HG03571 (cell line): Measurements from ENCODE around the gene FEM1C.
A peak's percentile ranks its signal among the peaks of the same experiment; 100 is the strongest.

Experiments
- ATAC-seq: cut with Tn5 transposase; IDR thresholded peaks from one replicate; pipeline ENCODE4 v1.9.1; 2021; ENCODE audit not compliant: unreplicated experiment

FEM1C gene

DNA sequence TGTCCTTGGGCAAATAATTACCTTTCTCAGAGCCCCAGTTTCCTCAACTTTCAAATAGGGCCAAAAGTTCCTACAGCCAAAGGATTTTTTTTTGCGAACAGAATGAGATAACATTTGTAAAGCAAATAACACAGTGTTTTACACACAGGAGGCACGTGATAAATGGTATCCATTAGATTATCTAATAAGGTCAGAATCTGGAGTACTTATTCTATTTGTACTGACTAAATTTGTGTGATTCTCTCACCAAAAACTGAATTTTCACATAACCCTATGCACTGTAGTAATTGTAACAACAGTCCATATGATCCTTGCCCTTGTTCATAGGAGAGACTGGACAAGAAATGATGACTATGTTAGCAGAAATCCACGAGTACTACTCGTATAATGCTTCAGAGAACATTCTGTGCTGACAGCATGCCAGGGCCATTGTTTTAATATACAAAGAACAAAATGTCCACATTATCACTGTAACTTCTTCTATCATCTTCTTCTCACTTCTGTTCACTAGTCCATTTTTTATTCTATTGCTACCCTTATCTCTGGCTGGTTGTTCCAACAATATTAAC lies 13.9 kb upstream of the FEM1C start:
- no peak for ATAC-seq

DNA sequence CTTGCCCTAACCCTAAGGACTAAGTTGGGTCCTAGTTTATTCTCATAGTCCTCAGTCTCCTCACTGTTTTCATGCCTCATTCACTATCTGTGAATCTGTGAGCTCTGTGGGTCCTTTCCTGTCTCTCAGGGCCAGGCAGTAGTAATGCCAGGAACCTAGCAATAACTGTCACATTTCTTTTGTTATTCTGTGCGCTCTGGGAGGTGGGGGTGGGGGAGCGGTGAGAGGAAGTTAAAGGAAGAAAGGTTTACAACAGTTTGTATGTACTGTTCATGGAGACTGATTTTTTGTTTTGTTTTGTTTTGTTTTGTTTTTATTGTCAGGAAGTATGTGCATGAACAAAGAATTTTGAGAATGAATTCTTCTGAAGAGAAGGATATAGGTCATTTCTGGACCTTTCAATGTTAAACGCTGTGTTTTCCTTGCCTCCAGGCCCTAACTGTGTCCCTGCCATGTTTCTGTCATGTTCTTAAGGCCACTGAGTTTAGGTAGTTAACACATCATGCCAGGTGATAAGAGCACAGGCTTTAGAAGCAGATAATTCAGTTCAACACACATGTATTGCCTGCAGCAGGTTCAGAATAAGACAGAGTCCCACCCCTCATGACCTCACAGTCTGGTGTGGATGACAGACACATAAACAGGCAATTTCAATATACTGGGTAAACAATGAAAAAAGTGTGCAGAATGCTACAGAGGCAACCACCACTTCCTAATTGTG lies 13.3 kb upstream of the FEM1C start:
- no peak for ATAC-seq

DNA sequence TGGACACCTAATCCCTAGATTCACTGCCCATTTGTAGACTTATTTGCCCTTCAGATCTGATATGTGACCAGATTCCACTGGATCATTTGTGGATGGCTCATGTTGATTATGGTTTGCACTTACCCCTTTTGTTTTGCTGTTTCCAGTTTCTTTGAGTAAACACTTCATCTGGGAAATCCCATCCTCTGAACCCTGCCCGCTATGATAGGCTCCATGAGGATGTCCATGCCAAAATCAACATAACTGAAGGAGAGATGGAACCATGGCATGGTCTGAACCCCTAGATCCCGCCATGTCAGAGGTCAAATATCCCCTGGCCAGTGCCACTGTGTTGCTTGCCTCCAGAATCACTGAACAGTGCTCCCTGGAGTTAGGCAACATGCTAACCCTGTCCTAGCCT lies 11.7 kb upstream of the FEM1C start:
- ATAC-seq = no peak

DNA sequence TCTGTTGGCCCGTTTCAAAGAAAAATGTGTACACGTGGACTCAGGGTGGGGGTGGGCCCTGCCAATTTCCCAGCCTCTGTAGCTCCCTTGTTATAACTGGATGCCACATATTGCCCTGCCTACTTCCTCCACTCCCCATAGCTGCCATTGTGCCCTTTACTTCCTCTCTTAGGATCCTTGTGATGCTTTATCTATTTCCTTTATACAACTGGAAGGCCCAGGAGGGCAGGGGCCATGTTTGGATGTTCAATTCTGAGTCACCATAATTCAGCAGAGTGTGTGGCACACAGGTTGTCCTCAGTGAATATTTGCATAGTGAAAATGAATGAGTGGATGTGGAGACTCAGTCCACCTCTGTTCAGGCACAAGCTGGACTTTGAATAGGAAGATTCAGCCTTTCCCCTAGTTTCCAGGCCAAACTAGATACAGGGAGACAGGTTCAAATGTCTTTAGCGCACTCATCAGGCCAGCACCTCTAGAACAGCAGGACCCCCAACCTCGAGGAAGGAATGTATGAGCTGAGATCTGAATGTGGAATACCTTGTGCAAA lies 10.6 kb upstream of the FEM1C start:
- ATAC-seq = no peak

DNA sequence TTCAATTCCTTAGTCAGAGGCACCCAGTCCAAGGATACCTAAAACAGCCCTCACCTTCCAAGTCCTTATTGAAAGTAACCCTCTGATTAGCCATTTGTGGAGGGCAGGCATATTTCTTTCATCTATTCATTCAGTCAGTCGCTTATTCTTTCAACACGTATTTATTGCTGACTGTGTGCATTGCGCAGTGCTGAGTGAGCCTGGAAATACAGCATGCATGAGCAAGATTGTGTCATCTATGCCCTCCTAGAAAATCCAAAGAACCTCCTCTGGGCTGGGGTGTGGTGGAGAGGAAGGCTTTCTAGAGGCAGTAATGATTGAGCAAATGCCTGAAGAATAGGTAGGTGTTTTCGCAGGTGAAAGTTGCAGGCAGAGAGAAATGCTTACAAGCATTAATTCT lies 8.5 kb upstream of the FEM1C start:
- no peak for ATAC-seq

DNA sequence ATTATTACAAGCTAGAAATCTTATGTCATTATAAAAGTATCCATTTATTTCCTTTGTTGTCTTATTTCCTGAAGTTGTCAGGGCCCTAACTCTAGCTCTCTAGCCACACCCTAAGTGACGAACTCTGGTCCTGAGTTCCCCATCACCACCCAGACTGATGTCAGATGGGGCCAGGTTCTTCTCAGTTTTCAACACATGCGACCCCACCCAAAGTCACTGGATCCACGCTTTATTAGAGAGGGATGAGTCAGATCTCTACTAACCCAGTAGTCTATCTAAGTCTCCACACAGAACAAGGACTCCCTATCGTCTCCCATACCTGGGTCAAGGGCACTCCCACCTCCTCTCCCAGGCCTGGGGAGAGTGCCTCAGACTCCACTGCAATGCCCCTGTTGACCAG lies 6.8 kb upstream of the FEM1C start:
- ATAC-seq = no peak

DNA sequence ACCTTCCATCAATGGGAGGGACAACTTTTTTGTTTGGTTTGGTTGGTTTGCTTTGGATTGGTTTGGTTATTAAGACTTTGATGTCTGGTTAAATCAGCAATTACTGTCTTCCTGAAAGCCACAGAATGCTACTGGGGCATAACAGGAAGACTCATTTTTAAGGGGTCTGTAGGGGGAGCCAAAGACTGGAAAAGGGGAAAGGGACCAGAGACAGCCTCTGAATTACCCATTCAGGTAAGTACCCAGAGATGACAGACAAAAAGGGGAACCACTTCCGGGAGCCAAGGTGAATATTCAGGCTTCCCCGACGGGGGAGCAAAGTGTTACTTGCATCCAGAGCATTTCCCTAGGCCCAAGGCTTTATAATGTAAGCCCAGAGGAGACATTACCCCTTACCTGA lies 4.6 kb upstream of the FEM1C start:
- no peak for ATAC-seq

DNA sequence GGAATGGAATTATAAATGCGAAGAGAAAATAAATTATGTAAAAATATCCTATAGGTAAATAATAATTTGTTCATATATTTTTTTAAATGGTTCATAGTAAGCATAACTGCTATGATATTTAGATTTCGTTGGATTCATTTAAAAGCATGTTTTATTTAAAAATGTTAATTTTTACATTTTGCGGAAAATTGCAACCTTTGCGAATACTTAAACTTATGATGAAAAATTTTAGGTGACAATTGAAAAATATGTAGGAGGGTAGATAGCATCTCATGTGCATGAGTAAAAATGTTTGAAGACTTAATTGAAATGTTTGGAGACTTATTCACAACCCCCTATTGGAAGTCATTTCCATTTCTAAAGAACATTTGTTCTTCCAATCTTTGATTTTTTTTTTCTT lies 4.1 kb upstream of the FEM1C start:
- no peak for ATAC-seq

DNA sequence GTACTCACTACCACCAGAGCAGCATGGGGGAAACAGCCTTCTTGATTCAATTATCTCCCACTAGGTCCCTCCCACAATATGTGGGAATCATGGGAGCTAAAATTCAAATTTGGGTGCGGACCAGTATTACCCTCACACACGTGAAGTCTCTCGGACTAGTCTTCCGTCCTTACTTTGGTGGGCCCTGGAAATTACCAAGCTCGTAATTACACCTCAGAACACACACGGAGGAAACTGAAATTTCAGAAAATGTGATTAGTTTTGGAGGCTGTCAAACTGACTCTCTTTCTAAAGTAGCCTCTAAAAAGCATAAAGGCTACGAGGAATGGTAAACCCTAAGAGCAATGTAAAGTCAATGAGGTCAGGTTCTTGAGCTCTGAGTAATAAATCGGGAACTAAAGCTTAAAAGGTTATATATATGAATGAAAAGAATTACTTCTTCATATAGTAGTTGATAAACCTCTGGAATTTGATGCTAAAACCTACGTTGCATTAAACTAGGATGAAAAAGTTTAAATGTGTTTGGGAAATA lies 842 bp upstream of the FEM1C start:
- no peak for ATAC-seq

DNA sequence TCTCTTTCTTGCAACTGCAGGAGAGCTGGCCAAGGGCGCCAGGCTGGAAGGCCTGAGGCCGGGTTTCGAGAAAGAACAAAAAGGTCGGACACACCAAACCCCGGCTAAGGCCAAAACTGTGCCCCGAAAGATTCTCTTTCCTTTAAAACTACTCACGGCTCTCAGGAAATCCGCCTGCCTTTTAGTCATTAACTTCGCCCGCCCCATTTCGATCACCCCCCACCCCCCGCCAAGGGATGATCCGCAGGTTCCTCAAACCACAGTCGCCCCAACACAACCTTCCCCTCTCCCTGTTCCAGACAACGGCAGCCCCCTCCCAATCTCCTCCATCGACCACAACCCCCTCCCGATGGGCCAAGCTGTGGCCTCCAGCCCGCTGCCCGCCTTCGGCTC lies 536 bp downstream of the FEM1C start:
- ATAC-seq = peak; percentile 7

DNA sequence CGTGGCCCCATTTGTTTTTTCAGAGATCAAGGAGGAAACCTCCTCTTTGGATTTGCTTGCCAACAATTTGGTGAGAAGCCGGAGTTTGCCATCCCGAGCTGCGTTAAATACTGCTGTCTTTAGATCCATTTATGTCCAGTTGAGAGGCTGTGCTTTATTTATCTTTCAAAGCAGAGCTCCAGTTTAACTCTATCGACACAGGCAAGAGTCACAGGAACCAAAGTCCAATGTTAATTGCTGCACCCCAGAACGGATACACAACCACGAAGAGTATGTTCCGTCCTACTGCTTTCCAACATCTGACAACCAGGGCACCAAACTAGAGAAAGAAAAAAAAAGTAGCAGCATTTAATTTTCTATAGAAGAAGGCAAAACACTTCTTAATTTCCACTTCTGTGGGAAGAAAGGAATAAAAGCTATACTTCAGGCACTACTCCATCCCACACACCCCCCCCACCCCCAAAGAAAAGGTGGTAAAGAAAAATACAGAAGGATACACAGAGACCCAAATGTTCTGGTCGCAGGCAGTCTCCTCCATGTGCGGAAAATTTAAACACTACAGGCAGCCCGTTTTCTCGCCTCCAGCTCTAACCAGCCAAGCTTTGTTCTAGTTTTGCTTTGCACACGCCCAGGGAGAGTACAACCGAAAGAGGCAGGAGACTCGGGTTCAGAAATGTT lies 1.1 kb downstream of the FEM1C start:
- ATAC-seq = peak; percentile 17

DNA sequence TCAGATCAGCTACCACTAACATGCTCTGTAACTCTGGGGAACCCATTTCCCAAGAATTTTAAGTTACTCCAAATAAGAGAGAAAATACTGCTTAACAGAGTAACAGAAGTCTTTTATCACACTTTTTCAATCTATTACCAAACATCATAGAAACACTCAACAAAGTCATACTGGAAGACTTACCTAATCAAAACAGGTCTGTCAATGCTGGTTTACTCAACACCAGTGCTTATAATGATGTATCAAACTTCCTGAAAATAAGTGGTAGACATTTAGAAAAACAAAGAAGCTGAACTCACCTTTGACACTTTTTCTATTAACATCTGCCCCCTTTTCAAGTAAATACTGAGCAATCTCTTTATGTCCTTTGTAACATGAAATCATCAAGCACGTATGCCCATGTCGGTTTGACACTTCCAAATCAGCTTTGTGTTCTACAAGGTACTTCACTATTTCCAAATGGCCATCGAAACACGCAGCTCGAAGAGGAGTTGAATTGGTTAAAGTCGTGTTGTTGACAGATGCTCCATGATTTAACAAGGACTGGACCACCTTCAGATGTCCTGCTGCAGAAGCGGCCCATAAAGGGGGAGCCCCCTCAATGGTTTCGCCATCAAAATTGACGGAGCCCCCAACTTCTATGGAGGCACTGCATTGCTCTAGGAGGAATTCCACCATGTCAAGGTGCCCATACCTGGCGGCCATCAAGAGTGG lies 1.8 kb downstream of the FEM1C start:
- no peak for ATAC-seq

DNA sequence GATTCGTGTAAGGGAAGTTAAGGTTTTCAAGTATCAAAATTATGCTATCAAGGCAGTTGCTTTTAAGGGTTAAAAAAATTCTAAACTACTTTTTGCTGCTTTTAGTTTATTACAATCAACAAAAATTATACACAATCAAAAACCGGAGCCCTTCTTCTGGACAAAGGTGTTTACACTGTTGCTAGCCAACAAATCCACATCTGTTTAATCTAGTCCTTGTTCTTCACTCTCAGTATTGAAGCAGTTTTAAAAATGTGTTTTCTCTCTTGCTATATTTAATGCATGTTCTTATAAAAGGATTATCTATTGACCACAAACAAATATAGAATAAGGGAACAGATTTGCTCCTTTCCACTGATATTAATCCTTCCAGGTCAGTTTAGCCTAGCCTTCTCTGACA lies 2.5 kb downstream of the FEM1C start:
- no peak for ATAC-seq

DNA sequence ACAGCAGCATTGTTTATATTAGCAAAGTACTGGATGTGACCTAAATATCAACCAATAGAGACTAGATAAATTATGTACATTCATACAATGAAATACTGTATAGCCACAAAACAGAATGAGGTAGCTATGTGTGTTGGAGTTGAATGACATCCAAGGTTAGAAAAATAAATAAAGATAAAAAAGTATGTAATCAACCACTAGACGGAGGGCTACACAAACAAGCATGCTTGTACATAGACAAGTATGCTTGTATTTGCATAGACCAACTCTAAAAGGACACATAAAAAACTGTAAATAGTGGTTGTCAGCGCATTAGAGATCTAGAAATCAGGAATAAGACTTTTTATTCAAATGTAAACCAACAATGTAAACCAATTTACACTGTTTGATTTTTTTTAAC lies 3.0 kb downstream of the FEM1C start:
- ATAC-seq = no peak

DNA sequence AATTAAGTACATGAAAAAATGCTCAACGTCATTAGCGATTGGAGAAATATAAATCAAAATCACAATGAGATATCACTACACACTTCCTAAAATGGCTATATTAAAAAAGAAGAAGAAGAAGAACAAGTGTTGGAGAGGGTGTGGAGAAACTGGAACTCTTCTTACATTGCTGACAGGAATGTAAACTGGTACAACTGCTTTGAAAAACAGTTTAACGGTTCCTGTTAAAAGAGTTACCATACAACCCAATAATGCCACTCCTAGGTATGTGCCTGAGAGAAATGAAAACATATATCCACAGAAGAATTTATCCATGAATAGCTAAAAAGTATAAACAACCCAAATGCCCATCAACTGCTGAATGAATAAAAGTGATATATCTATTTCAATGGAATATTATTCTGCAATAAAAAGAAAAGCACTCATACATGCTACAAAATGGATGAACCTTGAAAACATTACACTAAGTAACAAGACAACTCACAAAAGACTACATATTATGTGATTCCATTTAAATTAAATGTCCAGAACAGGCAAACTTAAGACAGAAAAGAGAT lies 9.0 kb downstream of the FEM1C start:
- ATAC-seq = no peak

DNA sequence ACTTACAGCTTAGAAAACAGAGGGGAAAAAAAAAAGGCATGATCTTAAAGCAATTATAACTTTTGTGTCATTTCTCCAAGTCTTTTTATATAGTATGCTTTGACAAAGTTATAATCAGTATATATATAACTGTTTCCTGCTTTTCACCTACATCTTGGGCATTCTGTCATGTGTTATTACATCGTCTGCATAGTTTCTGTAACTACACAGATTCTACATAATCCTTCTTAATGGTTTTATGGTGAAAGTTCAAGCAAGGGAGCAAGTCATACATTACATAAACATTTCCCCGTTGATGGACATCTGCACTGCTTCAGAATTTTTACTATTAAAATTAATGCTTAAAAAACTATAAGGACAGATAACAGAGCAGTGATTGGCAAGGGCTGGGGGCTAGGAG lies 12.1 kb downstream of the FEM1C start:
- no peak for ATAC-seq

DNA sequence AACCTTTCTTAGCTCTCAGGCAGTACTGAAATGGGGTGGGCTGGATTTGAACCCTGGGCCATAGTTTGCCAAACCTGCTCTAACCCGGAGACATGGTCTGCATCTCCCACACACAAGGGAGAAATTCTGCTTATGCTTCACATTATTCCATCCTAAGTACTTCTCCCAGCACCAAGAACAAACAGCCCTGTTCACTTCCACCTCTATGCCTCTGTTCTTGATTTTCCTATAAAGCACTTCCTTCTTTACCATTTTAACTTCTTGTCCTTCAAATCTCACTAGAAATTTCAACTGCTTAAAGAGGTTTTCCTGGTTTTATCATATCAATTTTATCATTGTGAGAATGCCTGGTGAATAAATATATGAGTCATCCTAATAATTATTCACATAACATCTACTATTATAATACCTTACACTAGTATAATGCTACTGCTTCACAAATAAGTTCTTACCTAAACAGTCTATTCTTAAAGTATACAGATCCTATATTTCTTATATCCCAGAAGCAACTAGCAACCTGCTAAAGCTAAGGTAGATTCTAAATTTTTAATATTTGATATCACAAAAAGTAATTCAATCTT lies 12.7 kb downstream of the FEM1C start:
- ATAC-seq = no peak

DNA sequence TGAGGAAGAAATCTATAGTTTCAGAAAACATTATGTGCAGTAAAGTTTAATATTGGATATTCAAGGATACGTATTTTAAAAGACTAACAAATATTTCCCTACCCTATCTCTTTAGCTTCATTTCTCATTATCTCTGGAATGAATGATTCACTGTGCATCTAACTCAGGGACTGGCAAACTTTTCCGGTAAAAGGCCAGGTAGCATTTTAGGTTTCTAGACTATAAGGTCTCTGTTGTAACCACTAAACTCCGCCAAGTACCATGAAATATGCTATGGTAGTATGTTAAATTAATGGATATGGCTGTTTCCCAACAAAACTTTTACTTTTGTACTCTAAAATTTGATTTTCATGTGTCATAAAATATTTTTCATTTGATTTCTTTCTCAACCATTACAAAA lies 13.2 kb downstream of the FEM1C start:
- no peak for ATAC-seq

DNA sequence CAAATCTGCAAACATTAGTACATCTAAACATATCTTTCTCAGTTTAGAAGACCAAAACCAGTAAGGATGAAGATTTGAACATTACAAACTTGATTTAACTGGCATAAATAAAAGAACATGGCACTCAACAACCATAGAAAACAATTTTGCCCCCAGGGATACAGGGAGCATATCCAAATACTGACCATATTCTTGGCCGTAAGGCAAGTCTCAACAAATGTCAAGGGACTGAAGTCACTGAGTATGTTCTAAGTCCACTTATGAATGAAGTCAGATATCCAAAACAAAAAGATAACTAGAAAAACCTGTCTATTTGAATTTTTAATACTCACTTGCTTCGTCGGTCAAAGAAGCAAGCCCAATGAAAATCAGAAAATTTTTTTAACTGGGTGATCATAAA lies 14.1 kb downstream of the FEM1C start:
- no peak for ATAC-seq

DNA sequence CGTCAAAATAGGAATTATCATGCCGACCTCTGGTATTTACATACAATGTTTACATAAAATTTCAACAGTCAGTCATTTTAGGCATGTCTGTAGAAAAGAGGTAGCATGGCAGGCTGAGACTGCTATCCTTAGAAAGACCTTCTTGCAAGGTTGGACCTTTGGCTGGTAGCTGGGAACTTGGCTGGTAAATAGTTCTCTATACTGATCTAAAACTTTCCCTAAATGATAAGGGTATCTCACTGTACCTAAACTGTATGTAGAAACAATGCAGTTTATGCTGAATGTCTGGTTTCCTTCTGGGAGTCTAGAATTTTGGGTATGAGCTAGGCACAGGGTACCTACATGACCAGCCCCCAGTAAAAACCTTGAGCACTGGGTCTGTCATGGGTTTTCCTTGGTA lies 18.0 kb downstream of the FEM1C start:
- ATAC-seq = no peak
